AG08395 (cell line): ENCODE data around the gene FSHB.
"Not testable (repeated sequence)": the region's sequence is repeated elsewhere in the genome, so short reads cannot be mapped to it uniquely, and the experiment has no call there.

ENCODE experiments used
- DNase-seq: peaks from one replicate; pipeline ENCODE4 v3.0.0; 2012; ENCODE audit warnings: mixed read lengths, low spot score

FSHB gene

DNA sequence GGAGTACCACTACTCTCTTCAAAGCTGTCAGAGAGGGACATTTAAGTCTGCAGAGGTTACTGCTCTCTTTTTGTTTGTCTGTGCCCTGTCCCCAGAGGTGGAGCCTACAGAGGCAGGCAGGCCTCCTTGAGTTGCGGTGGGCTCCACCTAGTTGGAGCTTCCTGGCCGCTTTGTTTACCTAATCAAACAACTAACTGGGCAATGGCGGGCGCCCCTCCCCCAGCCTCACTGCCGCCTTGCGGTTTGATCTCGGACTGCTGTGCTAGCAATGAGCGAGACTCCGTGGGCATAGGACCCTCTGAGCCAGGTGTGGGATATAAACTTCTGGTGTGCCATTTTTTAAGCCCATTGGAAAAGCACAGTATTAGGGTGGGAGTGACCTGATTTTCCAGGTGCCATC is 37.8 kb downstream of the FSHB start:
- not testable (repeated sequence) for DNase-seq

DNA sequence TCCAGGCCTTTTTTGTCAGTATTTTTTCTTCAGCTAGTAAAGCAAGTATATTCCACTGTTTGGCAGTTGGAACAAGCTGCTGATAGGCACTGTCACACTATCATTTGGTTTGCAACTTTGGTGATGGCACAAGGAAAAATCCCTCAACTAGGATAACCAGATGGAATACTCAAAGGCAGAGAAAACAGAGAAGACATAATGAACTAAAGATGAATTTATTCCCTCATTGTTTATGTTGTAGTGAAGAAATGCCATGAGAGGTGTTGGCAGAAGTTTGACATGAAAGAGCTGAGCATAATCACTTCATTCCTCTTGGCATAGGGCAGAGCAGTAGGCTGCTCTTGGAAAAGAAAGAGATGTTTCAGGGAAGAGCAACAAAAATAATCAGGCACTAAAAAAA is 39.9 kb downstream of the FSHB start:
- no peak for DNase-seq

DNA sequence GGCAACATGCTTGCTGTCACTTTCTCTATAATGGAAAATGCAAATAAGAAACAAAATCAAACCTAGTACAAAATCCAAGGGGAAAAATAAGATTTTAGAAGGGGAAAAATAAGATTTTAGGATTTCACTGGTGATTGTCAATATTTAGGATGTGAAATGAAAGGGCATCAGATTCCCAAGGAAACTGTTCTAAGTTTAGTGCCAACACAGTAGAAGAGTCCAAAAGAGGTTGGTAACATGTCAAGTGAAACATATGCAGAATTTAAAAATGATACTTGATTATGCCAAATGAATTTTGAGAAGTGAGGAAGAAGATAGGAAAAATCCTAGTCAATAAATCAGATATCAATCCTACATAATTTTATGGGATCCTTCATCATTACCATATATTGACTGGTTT is 46.4 kb downstream of the FSHB start:
- DNase-seq: no peak

DNA sequence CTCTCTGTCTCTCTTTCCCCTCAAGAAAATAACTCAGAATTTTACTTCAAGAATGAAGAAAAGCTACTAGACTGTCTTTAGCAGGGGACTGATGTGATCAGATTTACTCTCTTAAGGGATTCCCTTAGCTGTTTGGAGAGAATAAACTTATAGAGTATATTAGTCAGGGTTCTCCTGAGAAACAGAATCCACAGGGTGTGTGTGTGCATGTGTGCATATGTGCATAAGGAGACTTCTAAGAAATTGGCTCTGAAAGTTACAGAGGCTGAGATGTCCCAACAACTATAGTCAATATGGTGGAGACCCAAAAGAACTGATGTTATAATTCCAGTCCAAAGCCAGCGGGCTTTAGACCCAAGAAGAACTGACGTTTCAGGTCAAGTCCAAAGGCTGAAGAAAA is 49.0 kb downstream of the FSHB start:
- DNase-seq: no peak

DNA sequence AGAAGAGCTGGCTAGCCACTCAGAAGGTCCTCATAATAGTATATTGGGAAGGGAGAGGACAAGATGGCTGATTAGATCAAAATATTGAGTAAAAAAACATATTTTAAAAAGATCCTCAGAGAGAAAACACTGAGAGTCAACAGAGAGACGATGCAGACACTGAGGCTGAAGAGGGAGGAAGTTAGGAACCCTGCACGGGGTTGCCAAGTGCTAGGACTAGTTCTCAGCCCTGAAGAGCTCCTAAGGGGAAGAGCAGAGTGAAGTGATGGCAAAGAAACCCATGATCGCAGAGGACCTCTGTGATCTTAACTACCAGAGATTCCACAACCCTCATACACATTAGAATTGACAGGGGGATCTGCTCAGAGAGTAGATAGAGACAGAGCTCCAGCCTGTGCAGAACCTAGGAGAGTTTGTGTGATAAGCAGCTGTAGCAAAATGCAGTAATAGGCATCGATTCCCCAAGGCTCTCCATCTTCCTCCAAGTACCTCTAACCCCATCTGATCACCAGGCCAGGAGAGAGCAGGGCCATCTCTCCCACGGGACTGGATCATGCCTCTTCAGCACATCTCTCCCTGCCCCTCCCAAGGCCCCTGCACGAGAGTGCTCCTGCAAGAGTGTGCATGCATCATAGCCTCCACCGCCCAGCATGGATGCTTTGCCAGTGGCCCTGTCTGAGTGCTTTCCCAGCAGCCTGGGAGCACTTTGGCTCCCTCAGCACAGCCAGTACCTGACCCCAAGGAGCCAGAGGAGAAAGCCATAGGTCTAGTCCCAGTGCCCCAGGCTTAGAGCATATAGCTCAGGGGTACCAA is 50.9 kb downstream of the FSHB start:
- DNase-seq: no peak

DNA sequence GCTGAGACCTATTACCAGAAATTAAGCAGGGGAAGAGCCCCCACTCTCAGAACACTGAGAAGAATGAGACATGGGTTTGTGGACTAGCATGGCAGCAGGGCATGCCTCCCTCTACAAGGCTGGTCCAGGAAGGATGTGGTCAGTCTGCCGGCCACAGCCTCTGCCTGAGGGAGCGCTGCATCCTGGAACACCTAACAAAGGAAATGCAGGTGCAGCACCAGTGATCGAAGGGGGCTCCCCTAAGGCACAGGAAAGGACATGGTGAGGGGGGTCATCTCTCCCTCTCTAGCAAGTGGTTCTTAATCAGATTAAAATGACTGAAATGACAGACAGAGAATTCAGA is 51.4 kb downstream of the FSHB start:
- no peak for DNase-seq
